Measurements from ENCODE around the gene CACNA2D3.

GRCh38 chr3:54538346-54538745, 416.0 kb downstream of the CACNA2D3 start:
- TF ChIP-seq CTCF (conservative IDR thresholded peaks at IDR 0.05; ENCODE audit: low read depth, low read length) (no peak), EZH2phosphoT487 (IDR thresholded peaks at IDR 0.05; ENCODE audit: borderline replicate concordance, low read length) (no peak)
